ENCODE data around the gene NDOR1.

The NDOR1 gene

DNA sequence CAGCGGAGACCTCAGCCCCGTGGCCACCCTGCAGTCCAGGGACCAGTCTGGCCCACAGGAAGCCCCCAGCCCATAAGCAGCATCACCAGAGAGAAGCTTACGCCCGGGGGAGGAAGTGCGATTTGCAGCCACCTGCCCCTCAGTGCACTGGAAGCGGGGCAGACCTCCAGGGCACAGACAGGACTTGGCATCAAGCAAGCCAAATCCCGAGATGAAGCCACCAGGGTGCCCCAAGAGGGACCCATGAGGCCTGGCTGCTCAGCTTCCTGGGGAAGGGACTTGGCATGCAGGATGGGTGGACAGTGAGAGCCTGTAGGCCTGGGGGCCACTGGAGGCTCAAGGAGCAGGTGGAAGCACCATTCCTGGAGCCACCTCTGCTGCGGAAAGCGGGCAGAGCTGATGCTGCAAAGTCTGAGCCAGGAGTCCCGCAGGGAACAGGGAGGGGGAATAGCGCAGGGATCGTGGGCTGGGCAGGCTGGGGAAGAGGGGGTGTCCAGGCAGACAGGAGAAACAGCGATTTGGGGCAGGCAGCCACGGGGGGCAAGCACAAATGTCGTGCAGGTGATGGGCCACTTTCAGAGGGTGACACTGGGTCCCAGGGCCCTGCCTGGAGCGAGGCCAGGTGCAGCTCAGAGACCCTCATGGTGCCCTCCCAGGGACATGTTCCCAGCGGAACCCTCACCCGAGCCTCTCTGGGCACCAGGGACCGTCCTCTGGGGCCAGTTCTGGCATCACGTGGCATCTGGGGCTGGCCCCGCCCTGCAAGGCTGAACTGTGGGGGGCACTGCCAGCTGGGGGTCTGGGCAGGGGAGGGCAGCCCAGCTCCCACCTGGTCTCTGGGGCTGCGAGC is 38.9 kb upstream of the NDOR1 start:
- no peak for DNase-seq (ENCODE audit: low read depth, low spot score)
- H3K4me3 ChIP-seq (ENCODE audit: low read length), result no peak overlapping the region

GRCh38 chr9:137167277-137167746 is 38.2 kb upstream of the NDOR1 start:
- no peak for DNase-seq (ENCODE audit: low read depth, low spot score)

DNA sequence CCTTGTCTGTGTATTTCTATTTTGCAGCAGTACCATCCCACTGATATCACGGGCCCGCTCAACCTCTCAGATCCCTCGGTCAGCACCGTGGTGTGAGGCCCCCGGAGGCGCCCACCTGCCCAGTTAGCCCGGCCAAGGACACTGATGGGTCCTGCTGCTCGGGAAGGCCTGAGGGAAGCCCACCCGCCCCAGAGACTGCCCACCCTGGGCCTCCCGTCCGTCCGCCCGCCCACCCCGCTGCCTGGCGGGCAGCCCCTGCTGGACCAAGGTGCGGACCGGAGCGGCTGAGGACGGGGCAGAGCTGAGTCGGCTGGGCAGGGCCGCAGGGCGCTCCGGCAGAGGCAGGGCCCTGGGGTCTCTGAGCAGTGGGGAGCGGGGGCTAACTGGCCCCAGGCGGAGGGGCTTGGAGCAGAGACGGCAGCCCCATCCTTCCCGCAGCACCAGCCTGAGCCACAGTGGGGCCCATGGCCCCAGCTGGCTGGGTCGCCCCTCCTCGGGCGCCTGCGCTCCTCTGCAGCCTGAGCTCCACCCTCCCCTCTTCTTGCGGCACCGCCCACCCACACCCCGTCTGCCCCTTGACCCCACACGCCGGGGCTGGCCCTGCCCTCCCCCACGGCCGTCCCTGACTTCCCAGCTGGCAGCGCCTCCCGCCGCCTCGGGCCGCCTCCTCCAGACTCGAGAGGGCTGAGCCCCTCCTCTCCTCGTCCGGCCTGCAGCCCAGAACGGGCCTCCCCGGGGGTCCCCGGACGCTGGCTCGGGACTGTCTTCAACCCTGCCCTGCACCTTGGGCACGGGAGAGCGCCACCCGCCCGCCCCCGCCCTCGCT is 37.5 kb upstream of the NDOR1 start:
- no peak overlapping the region for H3K4me3 ChIP-seq (ENCODE audit: low read length)
- DNase-seq (ENCODE audit: low read depth, low spot score), result no peak

More at GRCh38 chr9:137167277-137167746, 38.2 kb upstream of the NDOR1 start:
- H3K4me3 ChIP-seq (ENCODE audit: low read length), result no peak overlapping the region

GRCh38 chr9:137168573-137168903 is 37.0 kb upstream of the NDOR1 start:
- no peak for DNase-seq (ENCODE audit: low read depth, low spot score)
- no peak overlapping the region for H3K4me3 ChIP-seq (ENCODE audit: low read length)

GRCh38 chr9:137168904-137169856 is 36.3 kb upstream of the NDOR1 start:
- no peak for DNase-seq (ENCODE audit: low read depth, low spot score)
- H3K4me3 ChIP-seq (ENCODE audit: low read length), result no peak overlapping the region

DNA sequence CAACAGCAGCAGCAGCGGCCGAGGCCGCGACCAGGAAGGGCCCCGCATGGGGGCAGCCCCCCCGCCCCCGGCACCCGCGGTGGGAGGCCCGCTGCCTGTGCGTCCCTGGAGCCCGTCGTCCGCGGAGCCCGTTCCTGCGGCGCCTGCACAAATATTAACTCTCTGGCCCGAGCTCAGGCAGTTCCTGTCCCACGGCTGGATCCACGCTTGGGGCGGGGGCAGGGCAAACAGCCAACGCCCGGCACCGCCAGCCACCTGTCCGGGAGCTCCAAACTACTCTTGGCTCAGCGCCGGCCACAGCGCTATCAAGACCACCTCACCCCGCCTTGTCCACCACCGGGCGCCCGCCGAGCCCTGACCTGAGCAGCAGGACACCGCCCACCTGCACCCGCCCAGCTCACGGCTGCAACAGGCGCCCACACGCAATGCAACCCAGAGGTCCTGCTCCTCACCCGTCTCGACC is 35.6 kb upstream of the NDOR1 start, which contains the start of gene LRRC26:
TSS of gene LRRC26 (minus strand) at position 156 of the 463 bp plus-strand sequence. CDS start at position 48, 108 bp downstream.
- H3K4me3 ChIP-seq (ENCODE audit: low read length), result no peak within 1 kb of the TSS

GRCh38 chr9:137170486-137171148 is 34.9 kb upstream of the NDOR1 start:
- no peak for DNase-seq (ENCODE audit: low read depth, low spot score)
- no peak overlapping the region for H3K4me3 ChIP-seq (ENCODE audit: low read length)

More for the DNA sequence above, 35.6 kb upstream of the NDOR1 start, which contains the start of gene LRRC26:
- no peak for DNase-seq (ENCODE audit: low read depth, low spot score)

DNA sequence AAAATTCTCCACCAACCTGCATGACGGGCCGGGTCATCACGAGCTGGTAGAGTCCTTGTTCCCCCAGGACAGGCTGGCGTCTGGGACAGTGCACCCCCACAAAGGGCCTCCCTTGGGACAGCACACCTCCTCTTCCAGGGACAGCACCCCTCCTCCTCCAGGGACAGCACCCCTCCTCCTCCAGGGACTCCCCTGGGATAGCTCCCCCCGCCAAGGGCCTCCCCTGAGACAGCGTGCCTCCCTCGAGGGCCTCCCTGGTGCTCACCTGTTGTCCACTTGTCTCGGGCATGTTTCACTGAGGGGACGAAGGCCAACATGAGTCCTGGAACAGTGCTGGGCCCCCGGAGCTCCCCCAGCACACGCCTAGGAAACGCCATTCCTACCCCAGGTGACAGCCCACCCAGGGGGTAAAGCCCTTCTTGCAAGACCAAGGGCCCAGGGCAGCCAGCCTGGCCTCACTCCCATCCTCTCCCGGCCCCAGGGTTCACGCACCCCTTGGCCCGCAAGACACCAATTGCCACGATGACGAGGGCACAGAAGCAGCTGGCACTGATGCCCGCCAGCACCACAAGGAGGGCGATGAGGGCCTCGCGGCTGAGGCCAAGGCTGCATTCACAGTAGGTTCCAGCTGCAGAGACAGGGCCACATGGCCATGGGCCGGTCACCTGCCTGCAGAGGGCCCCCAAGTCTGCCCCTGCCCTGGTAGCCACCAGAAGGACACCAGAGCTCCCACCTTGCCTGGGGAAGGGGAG is 34.2 kb upstream of the NDOR1 start:
- no peak overlapping the region for H3K4me3 ChIP-seq (ENCODE audit: low read length)

GRCh38 chr9:137172901-137173795 is 32.4 kb upstream of the NDOR1 start:
- H3K4me3 ChIP-seq (ENCODE audit: low read length), result no peak overlapping the region

More for the DNA sequence above, 34.2 kb upstream of the NDOR1 start:
- no peak for DNase-seq (ENCODE audit: low read depth, low spot score)

DNA sequence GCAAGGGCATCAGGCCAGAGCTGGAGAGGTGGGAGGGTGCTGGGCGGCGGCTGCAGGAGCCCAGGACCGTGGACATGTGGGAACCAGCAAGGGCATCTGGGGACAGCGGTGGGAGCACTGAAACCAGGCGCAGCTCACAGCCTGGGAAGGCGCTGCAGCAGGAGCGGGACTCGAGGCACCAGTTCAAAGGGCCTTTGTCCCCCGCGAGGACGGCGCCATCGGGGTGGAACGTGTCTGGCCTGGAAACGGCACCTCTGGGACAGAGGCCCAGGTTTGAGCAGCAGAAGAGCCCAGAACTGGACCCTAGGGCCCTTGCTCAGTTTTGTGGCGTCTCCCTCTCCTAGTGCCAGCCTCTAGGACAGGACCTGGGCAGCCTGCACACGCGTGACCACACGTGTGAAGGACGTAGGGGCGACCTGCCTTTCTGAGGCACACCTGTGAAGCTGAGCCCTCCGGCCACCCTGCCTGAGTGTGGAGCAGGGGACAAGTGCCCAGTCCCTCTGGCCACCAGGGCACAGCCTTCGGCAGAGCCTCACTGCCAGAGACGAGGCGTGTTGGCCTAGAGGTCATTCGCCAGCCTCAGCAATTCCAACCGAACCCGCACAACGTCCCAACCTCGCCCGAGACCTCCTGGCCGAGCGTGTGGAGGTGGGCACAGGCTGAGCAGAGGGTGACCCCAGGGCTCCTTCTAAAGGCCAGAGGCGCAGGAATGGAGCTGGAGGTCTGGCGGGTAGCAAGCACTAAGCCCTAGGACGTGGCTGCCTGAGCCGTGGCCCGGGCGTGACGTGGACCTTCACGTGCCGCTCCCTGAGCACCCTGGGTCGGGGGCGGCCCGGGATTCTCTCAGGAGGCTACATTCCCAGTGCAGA is 31.5 kb upstream of the NDOR1 start:
- H3K4me3 ChIP-seq (ENCODE audit: low read length), result no peak overlapping the region

More at GRCh38 chr9:137172901-137173795, 32.4 kb upstream of the NDOR1 start:
- DNase-seq (ENCODE audit: low read depth, low spot score), result no peak

GRCh38 chr9:137174722-137175293 is 30.7 kb upstream of the NDOR1 start:
- H3K4me3 ChIP-seq (ENCODE audit: low read length), result no peak overlapping the region
- no peak for DNase-seq (ENCODE audit: low read depth, low spot score)

More for the DNA sequence above, 31.5 kb upstream of the NDOR1 start:
- no peak for DNase-seq (ENCODE audit: low read depth, low spot score)

DNA sequence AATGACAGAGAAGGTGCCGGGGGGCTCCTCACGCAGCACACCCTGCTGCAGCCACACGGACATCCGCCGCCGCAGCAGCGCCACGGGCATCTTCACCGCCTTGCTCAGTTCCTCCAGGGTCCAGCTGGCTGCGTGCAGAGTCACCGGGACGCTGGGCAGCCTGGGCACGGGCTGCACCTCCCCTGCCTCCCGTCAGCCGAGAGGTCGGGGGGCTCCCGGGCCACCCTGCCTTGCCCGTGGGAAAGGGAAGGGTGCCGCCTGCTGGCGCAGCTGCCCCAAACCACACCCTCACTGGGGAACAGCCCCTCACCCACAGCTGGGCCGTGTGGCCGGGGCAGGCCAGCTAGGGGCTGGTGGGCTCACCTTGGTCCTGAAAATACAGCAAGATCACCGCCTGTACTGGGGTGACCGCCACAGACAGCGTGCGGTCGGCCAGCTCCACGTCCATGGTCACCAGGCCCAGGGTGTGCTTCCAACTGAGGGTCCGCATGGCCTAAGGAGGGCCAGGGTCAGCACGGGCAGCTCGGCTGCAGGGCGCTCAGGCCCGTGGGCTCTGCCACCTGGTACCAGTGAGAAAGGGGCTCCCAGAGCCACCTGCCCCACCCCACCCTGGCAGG is 30.0 kb upstream of the NDOR1 start:
- no peak overlapping the region for H3K4me3 ChIP-seq (ENCODE audit: low read length)

GRCh38 chr9:137176302-137177182 is 29.0 kb upstream of the NDOR1 start:
- no peak for DNase-seq (ENCODE audit: low read depth, low spot score)
- H3K4me3 ChIP-seq (ENCODE audit: low read length), result no peak overlapping the region

More for the DNA sequence above, 30.0 kb upstream of the NDOR1 start:
- DNase-seq (ENCODE audit: low read depth, low spot score), result no peak

Measured in Jurkat, Clone E6-1 (cell line).